ENCODE results near the gene GFOD1. TPM values are rescaled to one million over a fixed set of nuclear protein-coding genes. Genes with fewer than 3 reads are reported as not detected.

Gene GFOD1
- total and polyA plus RNA-seq, 11 donors, result 16.2 to 65.8 (median 41.5) TPM

- H3K4me1 ChIP-seq, result peaks cover 8 to 97% (median 70%) of the 10 kb centered on the region in 12 donors
- ATAC-seq (no peak), DNase-seq (no peak)
- H3K27me3 ChIP-seq, result no peaks in the 10 kb centered on the region
- H3K27ac ChIP-seq, result peak overlapping the region in 5 of 12 donors; percentile 7 to 38 (median 29)
- no peaks in the 10 kb centered on the region for H3K9me3 ChIP-seq
- no peak overlapping the region for H3K4me3 ChIP-seq
- TF ChIP-seq CTCF (IDR thresholded peaks at IDR 0.05), result no peak
- intact Hi-C loops (cut with DNase I), result loop anchor here in 1 of 10 donors (10.0 kb wide), 1 partner anchor 55 kb away; the partner anchor contains the start of gene GFOD1
- WGBS, 4 donors, result 60 to 79% (median 62%) methylated on average over 5 of the region's 5 CpGs
- H3K36me3 ChIP-seq, result no peaks in the 10 kb centered on the region
Measured at GRCh38 chr6:13429406-13429753, 58.0 kb downstream of the GFOD1 start.

GRCh38 chr6:13428583-13429405 lies 58.6 kb downstream of the GFOD1 start:
- ATAC-seq (no peak), DNase-seq (no peak)
- no peaks in the 10 kb centered on the region for H3K9me3 ChIP-seq
- H3K36me3 ChIP-seq, result no peaks in the 10 kb centered on the region
- TF ChIP-seq POLR2A (IDR thresholded peaks at IDR 0.05) (no peak), CTCF (IDR thresholded peaks at IDR 0.05) (no peak)
- peak overlapping the region in 1 of 12 donors; percentile 25 for H3K4me3 ChIP-seq
- WGBS, 4 donors, result 85 to 90% (median 87%) methylated on average over 11 to 13 of the region's 13 CpGs
- intact Hi-C loops (cut with DNase I), result loop anchor here in 1 of 10 donors (10.0 kb wide), 1 partner anchor 56 kb away; the partner anchor contains the start of gene GFOD1
- H3K27me3 ChIP-seq, result no peaks in the 10 kb centered on the region
- H3K27ac ChIP-seq, result peak overlapping the region in 8 of 12 donors; percentile 20 to 85 (median 32)
- H3K4me1 ChIP-seq, result peaks cover 8 to 97% (median 70%) of the 10 kb centered on the region in 12 donors

- TF ChIP-seq CTCF (IDR thresholded peaks at IDR 0.05) (no peak), POLR2A (IDR thresholded peaks at IDR 0.05) (no peak)
- intact Hi-C loops (cut with DNase I), result loop anchor here in 1 of 10 donors (10.0 kb wide), 1 partner anchor 57 kb away; the partner anchor contains the start of gene GFOD1
- peak overlapping the region in 10 of 12 donors; percentile 12 to 91 (median 44) for H3K27ac ChIP-seq
- peaks cover 9 to 97% (median 71%) of the 10 kb centered on the region in 12 donors for H3K4me1 ChIP-seq
- peak overlapping the region in 1 of 12 donors; percentile 25 for H3K4me3 ChIP-seq
- H3K36me3 ChIP-seq, result no peaks in the 10 kb centered on the region
- DNase-seq (no peak), ATAC-seq (peak in 1 of 4 donors; percentile 6)
- 59 to 74% (median 66%) methylated on average over 26 of the region's 26 CpGs for WGBS, 4 donors
- H3K9me3 ChIP-seq, result no peaks in the 10 kb centered on the region
- no peaks in the 10 kb centered on the region for H3K27me3 ChIP-seq
Measured at GRCh38 chr6:13427801-13428582, 59.4 kb downstream of the GFOD1 start.

GRCh38 chr6:13427316-13427715 lies 60.1 kb downstream of the GFOD1 start:
- intact Hi-C loops (cut with DNase I), result loop anchor here in 1 of 10 donors (10.0 kb wide), 1 partner anchor 57 kb away; the partner anchor contains the start of gene GFOD1

More at GRCh38 chr6:13427316-13427715, 60.1 kb downstream of the GFOD1 start:
- ATAC-seq (no peak), DNase-seq (no peak)
- Histone ChIP-seq H3K4me3 (no peak overlapping the region), H3K27ac (peak overlapping the region in 11 of 12 donors; percentile 12 to 91 (median 45)), H3K27me3 (no peaks in the 10 kb centered on the region), H3K4me1 (peaks cover 11 to 97% (median 73%) of the 10 kb centered on the region in 12 donors), H3K36me3 (no peaks in the 10 kb centered on the region), H3K9me3 (no peaks in the 10 kb centered on the region)
- TF ChIP-seq CTCF (IDR thresholded peaks at IDR 0.05) (no peak), POLR2A (IDR thresholded peaks at IDR 0.05) (no peak)
- 61 to 78% (median 71%) methylated on average over 8 of the region's 8 CpGs for WGBS, 4 donors

All from heart left ventricle (tissue), 16 donors.